Stimulated activated CD8-positive, alpha-beta memory T cell treated with anti-CD3 and anti-CD28 coated beads, Interleukin-15, amount 100 ng/mL, for 48 hours (primary cell): ENCODE data around the gene IFNGR2.
A peak's percentile ranks its signal among the peaks of the same experiment; 100 is the strongest.
"Not testable (repeated sequence)": the region's sequence is repeated elsewhere in the genome, so short reads cannot be mapped to it uniquely, and the experiment has no call there.

Experiments
- DNase-seq, 2 donors: peaks; one replicate each; pipeline ENCODE4 v3.0.0-alpha.2; 2020; ENCODE audit warnings: low read depth in 2 of 2

IFNGR2 gene

GRCh38 chr21:33377221-33377920, 25.8 kb upstream of the IFNGR2 start:
- no peak for DNase-seq

- DNase-seq: no peak
Observed at GRCh38 chr21:33378081-33378480, 25.1 kb upstream of the IFNGR2 start.

GRCh38 chr21:33379934-33380333, 23.3 kb upstream of the IFNGR2 start:
- DNase-seq: not testable (repeated sequence)

GRCh38 chr21:33380483-33380998, 22.7 kb upstream of the IFNGR2 start:
- DNase-seq: peak; percentile 87 to 91

GRCh38 chr21:33381381-33381780, 21.8 kb upstream of the IFNGR2 start:
- DNase-seq: not testable (repeated sequence)

- DNase-seq: peak; percentile 67 to 75
Observed at GRCh38 chr21:33383056-33383888, 19.9 kb upstream of the IFNGR2 start.

GRCh38 chr21:33384841-33385331, 18.3 kb upstream of the IFNGR2 start:
- no peak for DNase-seq

- DNase-seq: no peak
Observed at GRCh38 chr21:33386222-33386784, 16.9 kb upstream of the IFNGR2 start.

GRCh38 chr21:33387294-33387693, 15.9 kb upstream of the IFNGR2 start:
- DNase-seq: no peak

GRCh38 chr21:33388188-33388587, 15.0 kb upstream of the IFNGR2 start:
- no peak for DNase-seq

GRCh38 chr21:33390479-33390878, 12.7 kb upstream of the IFNGR2 start:
- DNase-seq: no peak

GRCh38 chr21:33391656-33392055, 11.6 kb upstream of the IFNGR2 start:
- no peak for DNase-seq

- DNase-seq: no peak
Observed at GRCh38 chr21:33392284-33392985, 10.8 kb upstream of the IFNGR2 start.

- DNase-seq: no peak
Observed at GRCh38 chr21:33393348-33393747, 9.9 kb upstream of the IFNGR2 start.

- no peak for DNase-seq
Observed at GRCh38 chr21:33394260-33394659, 9.0 kb upstream of the IFNGR2 start.

GRCh38 chr21:33395891-33396331, 7.3 kb upstream of the IFNGR2 start:
- no peak for DNase-seq

- no peak for DNase-seq
Observed at GRCh38 chr21:33396436-33396835, 6.8 kb upstream of the IFNGR2 start.

GRCh38 chr21:33396951-33397350, 6.3 kb upstream of the IFNGR2 start:
- no peak for DNase-seq

GRCh38 chr21:33397717-33398116, 5.5 kb upstream of the IFNGR2 start:
- no peak for DNase-seq

GRCh38 chr21:33398361-33398760, 4.9 kb upstream of the IFNGR2 start:
- no peak for DNase-seq

GRCh38 chr21:33401630-33401992, 1.6 kb upstream of the IFNGR2 start:
- DNase-seq: no peak
